Neural progenitor cell (in vitro differentiated cells): ENCODE measurements around the gene NFIA. TPM values are rescaled to one million over a fixed set of nuclear protein-coding genes. Genes with fewer than 3 reads are reported as not detected.

ENCODE experiments used
- DNase-seq: peaks from one replicate; pipeline ENCODE4 v3.0.0-alpha.2; 2016; ENCODE audit warnings: low spot score
- H2AFZ ChIP-seq: fragments of 200-600 bp; sonication (generic); replicated peaks from 2 replicates; pipeline ENCODE4 v1.6.1; 2016; ENCODE audit warnings: antibody characterized with exemption
- H3F3A ChIP-seq: fragments of 200-600 bp; sonication (generic); 2 replicates; pipeline ENCODE4 v1.6.1; 2016; ENCODE audit warnings: antibody characterized with exemption, low read depth
- H3K27ac ChIP-seq: fragments of 200-600 bp; sonication (generic); 2 replicates; pipeline ENCODE4 v1.5.1; 2016; ENCODE audit warnings: mild to moderate bottlenecking
- H3K27me3 ChIP-seq: fragments of 200-600 bp; sonication (generic); 2 replicates; pipeline ENCODE4 v1.6.1; 2016; ENCODE audit warnings: mild to moderate bottlenecking, moderate library complexity
- H3K36me3 ChIP-seq: fragments of 200-600 bp; sonication (generic); 2 replicates; pipeline ENCODE4 v1.5.1; 2016
- H3K4me1 ChIP-seq: fragments of 200-600 bp; sonication (generic); 2 replicates; pipeline ENCODE4 v1.6.1; 2016; ENCODE audit warnings: mixed run types
- H3K4me2 ChIP-seq: fragments of 200-600 bp; sonication (generic); 2 replicates; pipeline ENCODE4 v1.6.1; 2016
- H3K4me3 ChIP-seq: fragments of 200-600 bp; sonication (generic); 2 replicates; pipeline ENCODE4 v1.5.1; 2016
- H3K79me2 ChIP-seq: fragments of 200-600 bp; sonication (generic); 2 replicates; pipeline ENCODE4 v1.6.1; 2016; ENCODE audit warnings: low read depth
- H3K9ac ChIP-seq: fragments of 200-600 bp; sonication (generic); 2 replicates; pipeline ENCODE4 v1.6.1; 2016
- H3K9me3 ChIP-seq: fragments of 200-600 bp; sonication (generic); 2 replicates; pipeline ENCODE4 v1.5.1; 2016; ENCODE audit warnings: low read depth
- H4K20me1 ChIP-seq: fragments of 200-600 bp; sonication (generic); 2 replicates; pipeline ENCODE4 v1.6.1; 2016; ENCODE audit warnings: low read depth
- H3K27ac Mint-ChIP-seq: 3 replicates; pipeline ENCODE4 v1.8.0; 2021; ENCODE audit warnings: mixed read lengths
- H3K27me3 Mint-ChIP-seq: 2 replicates; pipeline ENCODE4 v1.8.0; 2022; ENCODE audit warnings: low read depth, mild to moderate bottlenecking, inconsistent platforms, moderate library complexity, mixed read lengths; ENCODE audit not compliant: insufficient read depth
- H3K36me3 Mint-ChIP-seq: 3 replicates; pipeline ENCODE4 v1.8.0; 2021; ENCODE audit warnings: mixed read lengths
- H3K4me1 Mint-ChIP-seq: 3 replicates; pipeline ENCODE4 v1.8.0; 2021; ENCODE audit warnings: mixed read lengths
- H3K4me3 Mint-ChIP-seq: 3 replicates; pipeline ENCODE4 v1.8.0; 2021; ENCODE audit warnings: mild to moderate bottlenecking, moderate library complexity, mixed read lengths
- H3K9me3 Mint-ChIP-seq: 3 replicates; pipeline ENCODE4 v1.8.0; 2020; ENCODE audit warnings: mixed read lengths
- EZH2 ChIP-seq: fragments of 200-600 bp; sonication (generic); IDR thresholded peaks from 2 replicates; pipeline ENCODE4 v1.6.1; 2017; ENCODE audit warnings: antibody characterized with exemption, mild to moderate bottlenecking, moderate library complexity
- EZH2phosphoT487 ChIP-seq: fragments of 200-600 bp; sonication (generic); IDR thresholded peaks from 2 replicates; pipeline ENCODE4 v1.6.1; 2017; ENCODE audit warnings: antibody characterized with exemption
- total RNA-seq: library from RNA; depleted of rRNA; stranded (reverse); fragments of >200 nt; gene quantifications from 2 replicates; pipeline ENCODE4 v1.2.3, GENCODE V29; 2015; ENCODE audit warnings: low replicate concordance
- TF ChIP-seq, protein P1 (sequence below): fragments of 200-600 bp; sonication (generic); IDR thresholded peaks from 2 replicates; pipeline ENCODE4 v1.5.1; 2017; ENCODE audit warnings: antibody characterized with exemption, mild to moderate bottlenecking

The NFIA gene
- total RNA-seq, 1 donor from 2014 or later, result 5.3 TPM

DNA sequence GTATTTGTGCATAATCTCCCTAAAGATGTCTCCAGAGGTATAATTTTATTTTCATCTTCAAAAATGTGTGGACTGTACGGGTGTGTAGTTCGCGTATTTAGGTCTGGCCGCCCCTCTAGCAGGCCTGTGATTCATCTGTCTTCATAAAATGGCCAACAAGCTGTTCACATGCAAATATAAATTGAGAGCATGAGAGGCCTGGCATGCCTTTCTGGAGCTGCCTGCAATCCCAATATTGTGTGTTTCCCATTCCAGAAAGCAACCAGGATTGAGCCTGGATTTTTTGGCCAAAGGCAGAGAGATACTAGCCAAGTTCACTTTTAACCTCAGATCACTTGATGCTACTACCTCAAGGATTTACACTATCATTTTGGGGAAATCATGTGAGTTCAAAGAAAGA, 197.2 kb downstream of the NFIA start:
- no peak overlapping the region for H3K4me2 ChIP-seq
- no peaks in the 10 kb centered on the region for H3K36me3 ChIP-seq
- no peak overlapping the region for H3K27ac Mint-ChIP-seq
- no peak overlapping the region for H2AFZ ChIP-seq
- no peak for DNase-seq
- no peak overlapping the region for H3K27ac ChIP-seq
- TF ChIP-seq EZH2 (no peak), EZH2phosphoT487 (no peak)
- TF ChIP-seq, protein P1, sequence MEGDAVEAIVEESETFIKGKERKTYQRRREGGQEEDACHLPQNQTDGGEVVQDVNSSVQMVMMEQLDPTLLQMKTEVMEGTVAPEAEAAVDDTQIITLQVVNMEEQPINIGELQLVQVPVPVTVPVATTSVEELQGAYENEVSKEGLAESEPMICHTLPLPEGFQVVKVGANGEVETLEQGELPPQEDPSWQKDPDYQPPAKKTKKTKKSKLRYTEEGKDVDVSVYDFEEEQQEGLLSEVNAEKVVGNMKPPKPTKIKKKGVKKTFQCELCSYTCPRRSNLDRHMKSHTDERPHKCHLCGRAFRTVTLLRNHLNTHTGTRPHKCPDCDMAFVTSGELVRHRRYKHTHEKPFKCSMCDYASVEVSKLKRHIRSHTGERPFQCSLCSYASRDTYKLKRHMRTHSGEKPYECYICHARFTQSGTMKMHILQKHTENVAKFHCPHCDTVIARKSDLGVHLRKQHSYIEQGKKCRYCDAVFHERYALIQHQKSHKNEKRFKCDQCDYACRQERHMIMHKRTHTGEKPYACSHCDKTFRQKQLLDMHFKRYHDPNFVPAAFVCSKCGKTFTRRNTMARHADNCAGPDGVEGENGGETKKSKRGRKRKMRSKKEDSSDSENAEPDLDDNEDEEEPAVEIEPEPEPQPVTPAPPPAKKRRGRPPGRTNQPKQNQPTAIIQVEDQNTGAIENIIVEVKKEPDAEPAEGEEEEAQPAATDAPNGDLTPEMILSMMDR, result no peak
- H3K36me3 Mint-ChIP-seq, result peaks cover 5% of the 10 kb centered on the region
- H3K9me3 ChIP-seq, result no peaks in the 10 kb centered on the region
- H4K20me1 ChIP-seq, result no peaks in the 10 kb centered on the region
- peaks cover 37% of the 10 kb centered on the region for H3K4me1 Mint-ChIP-seq
- H3K79me2 ChIP-seq, result no peaks in the 10 kb centered on the region
- peaks cover 7% of the 10 kb centered on the region for H3F3A ChIP-seq
- peaks cover 3% of the 10 kb centered on the region for H3K27me3 Mint-ChIP-seq
- no peak overlapping the region for H3K9ac ChIP-seq
- no peaks in the 10 kb centered on the region for H3K9me3 Mint-ChIP-seq
- no peak overlapping the region for H3K4me3 Mint-ChIP-seq
- peaks cover 28% of the 10 kb centered on the region for H3K4me1 ChIP-seq
- H3K27me3 ChIP-seq, result no peaks in the 10 kb centered on the region
- no peak overlapping the region for H3K4me3 ChIP-seq

DNA sequence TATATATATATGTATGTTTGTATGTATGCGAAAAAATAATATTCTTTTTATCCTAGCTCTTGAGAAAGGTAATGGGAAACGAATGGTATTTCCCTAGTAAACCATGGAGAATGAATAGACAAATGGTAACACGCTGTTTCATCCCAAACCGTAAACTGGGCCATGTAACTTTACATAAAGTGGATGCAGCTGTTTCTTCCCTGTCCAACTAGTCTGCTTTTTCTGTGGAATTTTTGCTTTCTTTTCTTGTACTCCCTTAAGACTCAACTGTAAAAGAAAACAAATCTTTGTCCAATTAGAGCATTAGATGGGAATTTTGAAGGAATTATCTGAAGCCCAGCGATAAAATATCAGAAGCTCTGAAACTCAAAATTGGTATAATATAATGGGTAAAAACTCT, 198.1 kb downstream of the NFIA start:
- Mint-ChIP-seq H3K9me3 (no peaks in the 10 kb centered on the region), H3K4me3 (no peak overlapping the region), H3K27me3 (peaks cover 8% of the 10 kb centered on the region), H3K27ac (no peak overlapping the region), H3K4me1 (peaks cover 46% of the 10 kb centered on the region), H3K36me3 (peaks cover 5% of the 10 kb centered on the region)
- Histone ChIP-seq H3K27ac (no peak overlapping the region), H3K4me1 (peaks cover 36% of the 10 kb centered on the region), H3K9ac (no peak overlapping the region), H3F3A (peaks cover 7% of the 10 kb centered on the region), H3K36me3 (no peaks in the 10 kb centered on the region), H3K4me2 (no peak overlapping the region), H3K4me3 (no peak overlapping the region), H3K79me2 (no peaks in the 10 kb centered on the region), H3K27me3 (no peaks in the 10 kb centered on the region), H4K20me1 (no peaks in the 10 kb centered on the region), H2AFZ (no peak overlapping the region), H3K9me3 (no peaks in the 10 kb centered on the region)
- DNase-seq, result no peak
- TF ChIP-seq EZH2 (no peak), EZH2phosphoT487 (no peak)
- TF ChIP-seq, protein P1, result no peak

GRCh38 chr1:61282387-61282786, 200.0 kb downstream of the NFIA start:
- Histone ChIP-seq H3K36me3 (no peaks in the 10 kb centered on the region), H3F3A (peaks cover under 1% of the 10 kb centered on the region), H3K9ac (no peak overlapping the region), H3K4me2 (no peak overlapping the region), H3K9me3 (no peaks in the 10 kb centered on the region), H3K4me1 (peaks cover 35% of the 10 kb centered on the region), H3K79me2 (no peaks in the 10 kb centered on the region), H3K27me3 (no peaks in the 10 kb centered on the region), H2AFZ (no peak overlapping the region), H3K27ac (no peak overlapping the region), H4K20me1 (no peaks in the 10 kb centered on the region), H3K4me3 (no peak overlapping the region)
- Mint-ChIP-seq H3K27me3 (peaks cover 10% of the 10 kb centered on the region), H3K36me3 (peaks cover 7% of the 10 kb centered on the region), H3K9me3 (no peaks in the 10 kb centered on the region), H3K4me1 (peaks cover 48% of the 10 kb centered on the region), H3K4me3 (no peak overlapping the region), H3K27ac (no peak overlapping the region)
- TF ChIP-seq EZH2phosphoT487, result no peak
- TF ChIP-seq EZH2, result no peak
- TF ChIP-seq, protein P1, result no peak
- DNase-seq, result no peak
